HL-60/S4 treated with retinoic acid at 250 ng/mL for 4 days and 3 days (cell line): ENCODE results near the gene EEA1.
"Not testable (repeated sequence)": the region's sequence is repeated elsewhere in the genome, so short reads cannot be mapped to it uniquely, and the experiment has no call there.

ENCODE experiments used
- in situ Hi-C: fragments of 300-500 bp; cut with MboI; formaldehyde crosslinking; loops from 2 replicates; pipeline ENCODE4 v1.7.0; 2022; ENCODE audit warnings: low sequenced_read_pairs

Gene EEA1

DNA sequence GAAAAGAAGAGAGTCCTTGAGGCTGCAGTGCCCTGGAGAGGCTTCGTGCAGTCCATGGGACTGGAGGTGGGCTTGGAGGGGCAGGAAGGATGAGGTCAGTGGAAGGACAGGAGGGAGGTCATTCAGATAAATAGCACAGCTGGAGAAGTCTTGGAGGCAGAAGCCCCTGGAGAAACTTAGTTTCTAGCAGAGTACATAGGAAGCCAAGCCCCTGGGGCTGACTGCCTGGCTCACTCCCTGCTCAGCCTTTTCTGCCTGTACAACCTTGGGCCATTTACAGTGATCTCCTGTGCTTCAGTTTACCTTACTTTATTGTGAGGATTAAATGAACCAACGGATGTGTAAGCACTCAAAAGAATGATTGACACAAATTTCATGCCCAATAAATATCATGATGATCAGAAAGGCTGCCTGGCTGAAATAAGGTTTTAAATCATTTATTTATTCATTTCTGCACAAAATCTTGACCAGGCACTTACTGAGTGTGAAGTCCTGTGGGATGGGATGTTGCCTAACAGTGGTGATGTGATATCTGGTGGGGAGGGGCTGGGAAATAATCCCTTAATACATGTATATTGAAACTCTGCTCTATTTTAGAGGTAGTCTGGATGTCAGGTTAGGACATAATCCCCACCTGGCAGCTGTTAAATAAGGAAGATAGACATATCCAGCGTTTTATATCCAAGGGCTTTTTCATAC, 172.0 kb downstream of the EEA1 start:
- in situ Hi-C loops: no loop called here

DNA sequence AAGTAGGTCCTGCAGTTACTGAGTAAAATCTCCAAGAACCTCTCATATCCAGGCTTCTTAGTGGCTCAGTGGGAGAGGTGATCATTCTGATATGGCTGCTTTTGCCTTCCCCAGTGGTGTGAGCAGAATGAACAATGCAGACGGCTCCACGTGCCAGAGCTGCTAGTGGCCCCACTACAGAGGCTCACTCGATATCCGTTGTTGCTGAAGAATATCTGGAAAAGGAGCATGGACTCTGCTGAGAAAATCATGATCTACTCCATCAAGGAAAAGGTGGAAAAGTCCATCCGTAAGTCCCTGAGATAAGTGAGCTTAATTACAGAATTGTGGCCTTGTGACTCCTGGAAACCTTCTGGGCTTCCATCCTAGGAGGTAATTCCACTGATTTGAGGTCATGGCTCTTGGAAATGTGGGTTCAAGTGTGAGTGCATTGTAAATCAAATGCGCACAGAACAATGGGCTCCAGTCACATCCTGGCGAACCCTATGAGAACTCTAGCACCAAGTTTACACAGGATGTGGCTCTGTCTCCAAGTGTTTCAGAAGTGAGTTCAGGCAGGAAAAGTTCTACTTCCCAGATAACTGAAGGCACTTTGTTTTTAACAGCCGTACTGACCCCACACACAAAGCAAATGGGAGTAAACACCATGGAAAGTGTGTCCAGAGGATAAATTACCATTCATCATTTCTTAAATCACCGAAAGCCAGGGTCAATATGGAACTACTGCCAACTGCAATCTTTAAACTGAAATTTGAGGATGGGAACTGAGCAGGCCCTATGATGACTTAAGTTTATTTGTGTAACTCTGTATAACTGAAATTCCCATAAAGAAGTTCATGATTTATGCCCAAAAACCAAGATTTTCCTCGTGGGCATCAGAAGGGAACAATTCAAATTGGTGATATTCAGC, 174.9 kb downstream of the EEA1 start:
- in situ Hi-C loops: no loop called here

DNA sequence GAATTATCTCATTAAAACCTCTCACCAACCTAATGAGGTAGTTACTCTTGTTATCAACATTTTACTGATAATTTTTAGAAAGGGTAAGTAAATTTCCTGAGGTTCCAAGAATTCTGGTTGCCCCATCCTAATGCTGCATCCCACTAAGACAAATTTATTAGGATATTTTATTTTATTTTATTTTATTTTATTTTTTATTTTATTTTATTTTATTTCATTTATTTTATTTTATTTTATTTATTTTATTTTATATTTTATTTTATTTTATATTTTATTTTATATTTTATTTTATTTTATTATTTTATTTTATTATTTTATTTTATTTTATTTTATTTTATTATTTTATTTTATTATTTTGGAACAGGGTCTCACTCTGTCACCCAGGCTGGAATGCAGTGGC, 179.4 kb downstream of the EEA1 start:
- in situ Hi-C loops: not testable (repeated sequence)

DNA sequence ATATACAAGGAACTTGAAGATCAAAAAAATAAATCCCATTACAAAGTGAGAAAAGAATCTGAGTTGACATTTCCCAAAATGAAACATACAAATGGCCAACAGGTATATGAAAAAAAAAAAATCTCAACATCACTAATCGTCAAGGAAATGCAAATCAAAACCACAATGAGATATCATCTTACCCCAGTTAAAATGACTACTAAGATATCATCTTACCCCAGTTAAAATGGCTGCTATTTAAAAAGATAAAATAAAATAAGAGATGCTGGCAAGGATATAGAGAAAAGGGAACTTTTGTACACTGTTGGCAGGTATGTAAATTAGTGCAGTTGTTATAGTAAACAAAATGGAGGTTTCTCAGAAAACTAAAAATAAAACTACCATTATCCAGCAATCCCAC, 181.9 kb downstream of the EEA1 start:
- in situ Hi-C loops: no loop called here

DNA sequence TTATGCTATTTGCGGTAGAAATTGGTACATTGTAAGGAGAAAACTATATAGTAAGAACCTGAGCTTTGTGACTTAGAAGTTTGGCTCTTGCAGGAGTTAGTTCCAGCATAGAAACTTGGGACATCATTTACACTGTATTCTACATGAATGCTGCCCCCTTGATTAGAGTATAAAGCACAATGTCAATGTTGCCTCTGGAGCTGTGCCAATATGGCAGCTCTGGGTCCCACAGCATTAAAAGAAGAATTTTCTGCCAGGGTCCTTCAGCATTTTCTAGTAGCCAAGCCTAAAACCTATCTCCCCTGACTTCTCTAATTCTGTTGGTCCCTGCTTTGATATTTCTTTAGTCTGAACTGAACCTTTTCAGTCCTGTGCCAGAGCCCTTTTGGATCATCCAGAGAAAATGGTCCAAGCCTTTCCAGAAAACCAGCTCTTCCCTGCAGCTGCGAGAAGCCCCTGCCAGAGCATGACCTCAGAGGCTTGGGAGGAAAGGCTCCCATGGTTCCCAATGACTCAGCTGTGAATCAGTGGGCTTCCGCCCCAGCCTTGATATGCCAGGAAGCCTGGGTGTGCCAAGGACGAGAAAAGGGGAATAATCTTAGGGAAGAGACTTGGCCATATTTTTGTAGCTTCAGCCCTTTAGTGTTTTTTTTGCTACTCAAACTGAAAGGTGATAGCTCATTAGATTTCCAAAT, 183.1 kb downstream of the EEA1 start:
- in situ Hi-C loops: no loop called here

DNA sequence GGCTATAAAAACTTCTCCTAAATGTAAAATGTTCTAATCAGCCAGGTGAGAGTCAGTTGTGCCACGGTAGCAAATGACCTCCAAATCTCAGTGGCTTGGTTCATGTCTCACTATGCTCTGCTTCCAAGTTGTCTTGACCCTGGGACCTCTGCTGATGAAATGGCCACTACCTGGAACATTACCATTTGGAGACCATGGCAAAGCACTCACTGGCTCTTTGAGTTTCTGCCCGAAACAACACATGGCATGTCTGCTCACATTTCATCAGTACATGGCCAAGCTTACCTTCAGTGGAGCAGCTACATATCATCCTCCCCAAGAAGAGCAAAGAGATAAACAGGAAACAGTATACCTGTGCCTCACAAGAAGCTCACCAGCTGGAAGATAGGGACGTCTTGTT, 186.1 kb downstream of the EEA1 start:
- in situ Hi-C loops: no loop called here

DNA sequence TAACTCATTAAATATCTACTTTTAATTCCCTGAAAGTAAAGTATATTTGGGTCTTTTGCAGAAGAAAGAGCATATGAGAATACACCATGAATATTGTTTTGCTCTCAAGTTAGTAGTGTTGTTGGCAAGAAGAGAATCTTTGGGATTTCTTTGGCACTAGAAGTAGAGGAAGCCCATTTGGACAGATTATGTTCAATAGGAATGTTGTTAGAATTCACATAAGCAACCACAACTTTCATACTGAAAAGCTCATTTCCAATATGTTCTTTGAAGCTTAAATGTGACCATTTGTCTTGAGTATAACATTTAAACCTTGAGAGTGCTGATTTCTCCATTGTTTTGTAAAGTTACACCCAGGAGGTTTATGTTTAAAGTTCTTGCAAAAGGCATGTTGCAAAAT, 188.7 kb downstream of the EEA1 start:
- in situ Hi-C loops: no loop called here

DNA sequence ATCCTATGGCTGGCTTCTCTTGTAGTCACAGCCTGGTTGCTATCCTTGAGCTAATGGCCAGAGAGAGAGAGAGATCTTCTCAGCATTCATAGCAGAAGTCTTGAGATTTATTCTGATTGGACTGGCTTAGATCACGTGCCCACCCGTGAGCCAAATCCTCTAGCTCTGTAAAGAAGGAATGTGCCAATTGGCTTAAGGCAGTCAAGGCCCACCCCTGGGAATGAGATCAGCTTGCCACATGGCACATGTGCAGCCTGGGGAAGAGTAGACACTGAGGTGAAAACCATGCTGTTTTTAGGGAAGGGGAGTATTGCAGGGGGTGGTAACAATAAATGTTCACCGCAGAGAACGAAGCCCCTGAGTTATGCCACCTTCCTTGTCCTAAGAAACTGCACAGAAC, 190.0 kb downstream of the EEA1 start:
- in situ Hi-C loops: no loop called here

DNA sequence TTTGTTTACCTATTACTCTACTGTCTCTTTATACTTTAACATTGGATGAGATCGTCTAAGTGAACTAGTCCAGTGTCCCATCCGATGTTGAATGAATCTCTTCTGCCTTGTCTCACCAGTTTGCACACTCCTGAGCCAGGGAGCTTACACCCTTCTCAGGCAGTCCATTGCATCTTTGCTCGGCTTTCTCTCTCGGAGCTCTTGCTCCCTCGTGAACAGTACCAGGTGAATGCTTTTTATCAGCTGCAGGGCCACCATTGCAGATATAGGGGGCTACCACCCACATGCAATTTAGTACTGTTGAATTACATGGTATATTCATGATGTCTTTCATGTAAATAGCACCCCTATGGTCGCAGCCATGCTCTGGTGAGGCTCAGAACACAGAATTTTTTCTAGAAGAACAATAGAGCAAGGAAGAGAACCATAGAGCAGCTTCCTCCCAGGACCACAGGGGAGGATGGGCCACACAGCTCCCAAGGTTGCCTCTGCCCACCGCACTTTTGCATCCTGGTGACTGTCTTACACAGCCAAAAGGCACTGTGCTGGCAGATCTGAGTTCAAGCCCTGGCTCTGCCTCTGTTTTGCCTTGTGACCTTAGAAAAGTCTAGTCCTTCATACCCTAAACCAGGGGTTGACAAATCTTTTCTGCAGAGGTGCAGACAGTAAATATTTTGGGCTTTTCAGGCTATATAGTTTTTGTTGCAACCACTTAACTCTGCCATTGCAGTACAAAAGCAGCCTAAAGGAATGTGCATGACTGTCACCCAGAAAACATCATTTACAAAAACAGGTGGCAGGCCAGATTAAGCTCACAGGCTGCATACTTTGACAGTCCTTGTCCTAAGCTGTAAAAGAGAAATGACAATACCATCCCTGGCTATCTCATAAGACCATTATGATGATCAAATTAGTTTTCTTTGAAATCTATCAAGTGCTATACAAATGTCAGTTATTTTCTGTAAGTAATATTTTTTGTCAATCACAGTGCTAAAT, 190.9 kb downstream of the EEA1 start:
- in situ Hi-C loops: no loop called here

DNA sequence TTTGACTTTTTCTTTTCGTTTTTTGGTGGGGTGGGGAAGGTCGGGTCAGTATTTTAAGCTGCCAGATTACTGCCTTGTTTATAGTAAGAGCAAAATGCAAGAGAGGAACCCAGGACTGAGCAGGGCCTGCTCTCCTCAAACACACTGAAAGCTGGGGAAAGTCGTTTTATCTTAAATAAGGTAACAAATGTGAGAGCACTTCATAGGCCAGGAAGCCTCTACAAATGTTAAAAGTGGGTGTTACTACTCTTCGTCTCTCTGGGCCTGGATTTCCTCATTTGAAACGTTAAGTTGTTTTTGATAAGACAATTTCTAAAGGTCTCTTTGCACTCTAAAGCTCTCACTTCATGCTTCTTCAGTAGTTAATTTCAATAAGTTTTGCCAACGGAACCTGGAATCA, 192.5 kb downstream of the EEA1 start:
- in situ Hi-C loops: no loop called here

DNA sequence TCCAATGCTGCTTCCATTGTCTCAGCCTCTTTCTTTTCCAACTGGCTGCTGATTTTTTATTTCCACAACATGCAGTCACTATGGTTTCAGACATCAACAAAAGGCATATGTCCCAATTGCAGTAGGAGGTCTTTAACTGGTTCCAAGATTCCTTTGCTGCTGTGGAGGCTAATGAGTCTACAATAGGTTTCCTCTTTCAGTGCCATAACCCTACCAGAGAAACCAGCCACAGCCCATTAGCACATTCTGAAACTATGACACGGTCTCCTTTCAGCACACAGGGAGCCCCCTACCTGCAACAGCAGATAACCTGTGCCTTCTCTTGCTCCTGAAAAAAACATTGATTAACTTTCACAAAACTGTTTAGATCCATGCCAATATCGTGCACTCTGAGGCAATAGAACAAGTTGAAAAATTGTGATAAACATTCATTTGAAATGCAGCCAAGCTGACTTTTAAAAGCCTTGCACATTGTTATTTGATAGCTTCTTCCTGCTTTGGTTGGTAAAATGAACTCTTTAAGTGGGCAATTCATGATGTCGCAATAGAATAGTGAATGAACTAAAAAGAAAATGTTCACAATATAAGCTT, 193.9 kb downstream of the EEA1 start:
- in situ Hi-C loops: no loop called here

DNA sequence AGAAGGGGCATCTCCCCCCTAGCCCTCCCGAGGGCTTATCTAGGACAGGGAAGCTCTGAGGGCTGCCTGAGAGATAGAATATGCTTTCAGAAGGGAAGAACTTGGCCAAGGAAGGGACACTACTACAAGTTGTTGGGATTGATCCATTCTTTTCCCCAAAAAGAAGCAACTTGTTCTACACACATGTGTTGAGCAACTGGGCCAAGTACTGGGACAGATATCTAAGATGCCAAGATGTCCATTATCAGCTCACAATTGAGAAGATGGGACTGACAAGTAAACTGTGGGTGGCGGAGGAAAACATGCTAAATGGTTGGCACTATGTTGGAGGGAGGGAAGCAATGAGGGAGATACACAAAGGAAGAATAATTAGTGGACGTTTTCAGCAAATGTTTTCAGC, 195.4 kb downstream of the EEA1 start:
- in situ Hi-C loops: no loop called here

DNA sequence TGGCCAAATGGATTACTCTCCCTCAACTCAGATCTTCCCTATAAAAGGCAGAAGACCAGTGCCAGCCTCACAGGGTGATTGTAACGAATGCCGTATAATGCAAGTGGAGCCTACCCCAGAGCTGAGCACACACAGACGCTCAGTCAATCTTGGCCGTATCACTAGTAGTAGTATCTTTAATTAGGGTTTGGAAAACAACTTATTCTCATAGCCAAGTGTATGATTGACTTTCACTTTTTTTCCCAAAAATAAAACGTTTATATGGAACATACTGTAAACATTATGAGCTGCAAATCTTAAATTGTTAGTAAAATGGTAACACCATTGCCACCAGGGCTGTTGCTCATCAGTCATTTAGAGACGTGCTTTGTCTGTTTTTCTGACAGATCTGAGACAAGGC, 195.9 kb downstream of the EEA1 start:
- in situ Hi-C loops: no loop called here

DNA sequence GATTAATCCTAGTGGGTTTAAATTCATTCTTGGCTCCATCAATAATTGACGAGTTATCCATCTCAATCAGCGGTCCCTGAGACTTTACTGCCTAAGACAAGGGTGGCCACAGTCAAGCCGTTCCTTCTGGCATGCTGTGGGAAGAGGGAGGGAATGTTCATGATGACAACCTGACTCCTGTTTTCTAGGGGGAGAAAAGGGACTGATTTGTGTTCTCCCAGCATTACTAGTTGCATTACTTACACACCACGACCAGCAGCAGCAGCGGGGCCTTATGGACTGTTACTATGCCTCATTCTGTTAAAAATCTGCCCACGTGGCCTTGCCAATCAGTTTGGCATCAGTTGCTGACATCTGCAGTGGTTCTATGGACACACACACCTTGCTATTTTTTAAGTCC, 196.4 kb downstream of the EEA1 start:
- in situ Hi-C loops: no loop called here

DNA sequence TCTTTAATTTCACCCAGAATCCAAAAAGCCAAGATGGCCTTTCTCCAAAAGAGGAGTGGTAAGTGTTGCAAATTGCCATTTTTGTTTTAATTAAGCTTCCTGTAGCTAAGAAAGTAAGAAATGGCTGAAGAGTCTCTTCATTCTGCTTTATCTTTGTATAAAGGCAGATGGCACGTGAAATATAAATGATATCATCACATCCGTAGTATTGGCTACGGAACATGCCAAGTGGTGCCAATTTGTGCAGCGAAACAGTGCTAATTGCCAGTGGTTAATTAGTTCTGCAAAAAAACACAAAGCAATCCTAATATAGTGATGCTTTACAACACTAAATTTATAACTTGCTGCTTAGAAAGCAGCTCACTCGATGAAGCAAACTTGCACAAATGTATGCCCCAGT, 196.9 kb downstream of the EEA1 start:
- in situ Hi-C loops: no loop called here

DNA sequence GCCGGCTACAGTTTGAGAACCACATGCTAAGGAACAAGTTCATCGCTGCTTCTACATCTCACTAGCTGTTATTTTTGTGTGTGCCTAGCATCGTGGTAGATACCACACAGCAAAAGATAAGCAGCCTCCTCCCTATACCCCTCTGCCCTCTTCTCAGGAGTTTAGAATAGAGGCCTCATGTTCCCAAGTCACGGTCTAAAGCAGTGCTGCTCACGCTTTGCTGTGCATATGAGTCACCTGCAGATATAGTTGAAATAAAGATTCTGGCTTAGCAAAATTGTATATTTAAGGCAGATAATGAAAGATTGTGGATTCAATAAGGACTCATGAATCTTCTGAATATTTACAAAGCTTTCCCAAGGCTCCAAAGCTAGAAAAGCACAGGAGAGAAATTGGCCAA, 198.3 kb downstream of the EEA1 start:
- in situ Hi-C loops: no loop called here

DNA sequence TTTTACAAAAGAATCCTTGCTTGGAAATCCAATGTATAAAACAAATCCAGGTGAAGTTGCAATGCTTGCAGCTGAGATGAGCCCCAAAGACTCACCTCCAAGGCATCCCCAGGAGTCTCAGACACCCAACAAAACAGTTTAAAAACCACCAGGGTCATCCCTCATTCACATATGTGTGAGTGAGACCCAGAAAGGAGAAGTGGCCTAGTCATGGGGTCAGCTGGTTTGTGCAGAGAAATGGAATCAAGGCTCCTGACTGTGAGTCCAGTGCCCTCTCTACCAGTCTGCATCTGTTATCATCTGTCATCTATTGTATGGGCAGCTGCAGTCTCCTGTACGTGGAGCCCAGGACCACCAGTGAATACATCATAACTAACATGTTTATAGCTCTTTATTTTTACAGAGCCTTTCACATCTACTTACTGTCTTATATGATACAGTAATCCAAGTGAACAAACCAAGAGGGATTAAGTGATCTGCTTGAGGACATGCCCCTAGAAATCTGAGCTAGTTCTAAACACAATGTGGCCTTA, 199.3 kb downstream of the EEA1 start:
- in situ Hi-C loops: no loop called here

DNA sequence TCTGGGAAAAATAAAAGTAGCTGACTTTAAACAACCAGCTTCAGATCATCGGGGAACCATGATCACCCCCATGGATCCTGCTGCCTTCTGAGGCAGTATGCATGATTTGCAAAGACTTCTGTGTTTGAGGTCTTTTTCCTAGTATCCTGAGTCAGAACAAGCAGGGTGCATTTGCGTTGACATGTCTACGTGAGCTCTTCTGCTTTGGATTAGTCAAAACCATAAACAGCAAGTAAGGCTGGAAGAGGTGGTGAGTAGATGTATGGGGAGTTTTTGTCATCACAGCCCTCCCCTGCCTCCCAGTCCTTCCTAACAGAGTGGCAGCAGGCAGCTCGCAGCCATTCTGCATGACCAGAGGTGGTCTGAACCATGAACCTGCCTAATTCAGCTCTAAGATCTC, 202.2 kb downstream of the EEA1 start:
- in situ Hi-C loops: no loop called here

DNA sequence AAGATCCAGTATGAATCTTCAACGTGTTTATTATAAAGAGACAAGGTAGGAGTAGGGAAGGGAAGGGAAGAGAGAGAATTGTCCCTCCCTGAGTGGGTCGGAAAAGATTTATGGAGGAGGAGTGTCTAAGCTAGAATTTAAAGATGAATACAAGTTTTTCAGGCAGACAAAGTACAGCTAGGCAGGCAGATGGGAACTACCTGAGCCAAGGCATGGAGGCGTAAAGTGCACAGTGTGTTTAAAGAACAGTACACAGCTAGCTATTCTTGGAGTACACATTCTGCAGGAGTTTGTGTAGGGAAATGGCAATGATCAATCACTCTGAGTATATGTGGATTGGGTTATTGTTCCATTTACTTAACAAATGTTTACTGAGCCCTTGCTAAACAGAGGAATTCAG, 206.2 kb downstream of the EEA1 start:
- in situ Hi-C loops: no loop called here

DNA sequence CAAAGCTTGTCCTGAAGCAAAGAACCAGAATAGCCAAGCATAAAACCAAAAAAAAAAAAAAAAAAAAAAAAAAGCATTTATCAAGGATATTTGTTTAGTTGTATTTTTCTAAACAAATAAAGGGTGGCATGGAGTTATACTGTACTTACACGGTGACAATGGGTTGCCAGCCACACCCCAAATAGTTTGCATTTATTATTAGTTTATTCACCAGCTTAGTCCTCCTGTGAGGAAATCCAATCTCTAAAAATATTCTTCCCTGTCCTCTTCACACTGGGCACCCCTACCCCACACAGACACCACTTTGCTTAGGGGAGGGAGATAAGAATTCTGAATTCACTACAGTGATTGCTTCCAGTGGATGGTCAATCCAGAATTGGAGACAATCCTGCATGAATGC, 207.4 kb downstream of the EEA1 start:
- in situ Hi-C loops: no loop called here
